SU-DHL-6 (cell line): Measurements from ENCODE around the gene ERBB2.

Experiments
- H2AFZ ChIP-seq: fragments of 200-600 bp; sonication (generic); 2 replicates; pipeline ENCODE4 v1.6.1; 2014; ENCODE audit warnings: low read depth, mild to moderate bottlenecking, moderate library complexity, mixed read lengths, antibody characterized with exemption, low read length; ENCODE audit not compliant: severe bottlenecking
- H3F3A ChIP-seq: fragments of 200-600 bp; shearing (Covaris generic); 2 replicates; pipeline ENCODE4 v1.6.0; 2016; ENCODE audit warnings: antibody characterized with exemption, mild to moderate bottlenecking; ENCODE audit not compliant: insufficient read depth
- H3K27ac ChIP-seq: fragments of 200-600 bp; sonication (generic); 2 replicates; pipeline ENCODE4 v1.5.1; 2016; ENCODE audit warnings: low read depth, mild to moderate bottlenecking, low read length, moderate library complexity, mixed read lengths
- H3K27me3 ChIP-seq: fragments of 200-600 bp; sonication (generic), shearing (Covaris generic); 2 replicates; pipeline ENCODE4 v1.6.0; 2014; ENCODE audit warnings: mild to moderate bottlenecking, low read length
- H3K36me3 ChIP-seq: fragments of 200-600 bp; sonication (generic); 2 replicates; pipeline ENCODE4 v1.6.1; 2014; ENCODE audit warnings: mild to moderate bottlenecking, low read length, mixed read lengths
- H3K4me2 ChIP-seq: fragments of 300-600, 200-600 bp; shearing (Covaris generic), sonication (generic); 2 replicates; pipeline ENCODE4 v1.6.0; 2014; ENCODE audit warnings: low read length, low read depth, mild to moderate bottlenecking; ENCODE audit not compliant: poor library complexity, severe bottlenecking
- H3K4me3 ChIP-seq: fragments of 200-600 bp; sonication (generic); 2 replicates; pipeline ENCODE4 v1.5.1; 2014; ENCODE audit warnings: antibody characterized with exemption, low read length, mild to moderate bottlenecking, mixed read lengths; ENCODE audit not compliant: insufficient read depth, poor library complexity, severe bottlenecking
- H3K79me2 ChIP-seq: fragments of 200-600 bp; sonication (generic); 2 replicates; pipeline ENCODE4 v1.6.1; 2014; ENCODE audit warnings: mild to moderate bottlenecking, low read length, moderate library complexity; ENCODE audit not compliant: insufficient read depth
- H3K9ac ChIP-seq: fragments of 200-600 bp; sonication (generic); 2 replicates; pipeline ENCODE4 v1.7.0; 2014; ENCODE audit warnings: mild to moderate bottlenecking, low read length
- H3K9me2 ChIP-seq: fragments of 200-600 bp; sonication (generic); replicated peaks from 2 replicates; pipeline ENCODE4 v1.6.1; 2014; ENCODE audit warnings: low read length; ENCODE audit not compliant: insufficient read depth
- H3K9me3 ChIP-seq: fragments of 200-600 bp; sonication (generic); 2 replicates; pipeline ENCODE4 v1.6.1; 2014; ENCODE audit warnings: low read length, mixed read lengths; ENCODE audit not compliant: insufficient read depth
- H4K20me1 ChIP-seq: fragments of 200-600 bp; sonication (generic); 2 replicates; pipeline ENCODE4 v1.6.1; 2014; ENCODE audit warnings: low read depth, mild to moderate bottlenecking, antibody characterized with exemption, low read length, moderate library complexity, mixed read lengths
- EZH2phosphoT487 ChIP-seq: fragments of 200-600 bp; sonication (generic), shearing (Covaris generic); conservative IDR thresholded peaks from 2 replicates; pipeline ENCODE4 v1.6.1; 2018; ENCODE audit warnings: mild to moderate bottlenecking, antibody characterized with exemption, low read length, moderate library complexity, mixed read lengths
- TF ChIP-seq, protein P1 (sequence below): fragments of 200-600 bp; sonication (generic); IDR thresholded peaks from one replicate; pipeline ENCODE4 v1.5.1; 2017; ENCODE audit warnings: antibody characterized with exemption, mild to moderate bottlenecking, low read length, moderate library complexity; ENCODE audit not compliant: insufficient read depth, poor library complexity, severe bottlenecking

Gene ERBB2

DNA sequence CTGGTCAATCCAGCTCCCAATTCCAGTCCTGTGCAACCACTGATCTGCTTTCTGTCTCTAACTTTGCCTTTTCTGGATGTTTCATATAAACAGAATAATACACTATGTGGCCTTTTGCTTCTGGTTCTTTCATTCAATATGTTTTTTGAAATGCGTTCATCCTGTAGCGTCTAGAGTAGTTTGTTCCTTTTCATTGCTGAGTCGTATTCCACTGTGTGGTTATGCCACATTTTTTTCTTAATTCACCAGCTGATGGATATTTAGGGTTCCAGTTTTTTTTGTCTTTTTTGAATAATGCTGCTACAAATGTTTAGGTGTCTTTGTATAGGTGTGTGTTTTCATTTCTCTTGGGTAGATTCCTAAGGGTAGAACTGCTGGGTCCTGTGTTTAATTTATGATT is 32.7 kb downstream of the ERBB2 start:
- no peak overlapping the region for H3K4me2 ChIP-seq
- no peaks in the 10 kb centered on the region for H3K9me3 ChIP-seq
- no peak overlapping the region for H3K27ac ChIP-seq
- no peak overlapping the region for H2AFZ ChIP-seq
- no peak overlapping the region for H3K9ac ChIP-seq
- H3K9me2 ChIP-seq = no peaks in the 10 kb centered on the region
- TF ChIP-seq, protein P1, sequence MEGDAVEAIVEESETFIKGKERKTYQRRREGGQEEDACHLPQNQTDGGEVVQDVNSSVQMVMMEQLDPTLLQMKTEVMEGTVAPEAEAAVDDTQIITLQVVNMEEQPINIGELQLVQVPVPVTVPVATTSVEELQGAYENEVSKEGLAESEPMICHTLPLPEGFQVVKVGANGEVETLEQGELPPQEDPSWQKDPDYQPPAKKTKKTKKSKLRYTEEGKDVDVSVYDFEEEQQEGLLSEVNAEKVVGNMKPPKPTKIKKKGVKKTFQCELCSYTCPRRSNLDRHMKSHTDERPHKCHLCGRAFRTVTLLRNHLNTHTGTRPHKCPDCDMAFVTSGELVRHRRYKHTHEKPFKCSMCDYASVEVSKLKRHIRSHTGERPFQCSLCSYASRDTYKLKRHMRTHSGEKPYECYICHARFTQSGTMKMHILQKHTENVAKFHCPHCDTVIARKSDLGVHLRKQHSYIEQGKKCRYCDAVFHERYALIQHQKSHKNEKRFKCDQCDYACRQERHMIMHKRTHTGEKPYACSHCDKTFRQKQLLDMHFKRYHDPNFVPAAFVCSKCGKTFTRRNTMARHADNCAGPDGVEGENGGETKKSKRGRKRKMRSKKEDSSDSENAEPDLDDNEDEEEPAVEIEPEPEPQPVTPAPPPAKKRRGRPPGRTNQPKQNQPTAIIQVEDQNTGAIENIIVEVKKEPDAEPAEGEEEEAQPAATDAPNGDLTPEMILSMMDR = no peak
- TF ChIP-seq EZH2phosphoT487 = no peak
- H3K27me3 ChIP-seq = no peaks in the 10 kb centered on the region
- H3K4me3 ChIP-seq = no peak overlapping the region
- no peaks in the 10 kb centered on the region for H4K20me1 ChIP-seq
- H3K36me3 ChIP-seq = no peaks in the 10 kb centered on the region
- peaks cover 11% of the 10 kb centered on the region; the same call in 1 of the 2 replicates for H3K79me2 ChIP-seq
- no peaks in the 10 kb centered on the region; the same call in 1 of the 2 replicates for H3F3A ChIP-seq

DNA sequence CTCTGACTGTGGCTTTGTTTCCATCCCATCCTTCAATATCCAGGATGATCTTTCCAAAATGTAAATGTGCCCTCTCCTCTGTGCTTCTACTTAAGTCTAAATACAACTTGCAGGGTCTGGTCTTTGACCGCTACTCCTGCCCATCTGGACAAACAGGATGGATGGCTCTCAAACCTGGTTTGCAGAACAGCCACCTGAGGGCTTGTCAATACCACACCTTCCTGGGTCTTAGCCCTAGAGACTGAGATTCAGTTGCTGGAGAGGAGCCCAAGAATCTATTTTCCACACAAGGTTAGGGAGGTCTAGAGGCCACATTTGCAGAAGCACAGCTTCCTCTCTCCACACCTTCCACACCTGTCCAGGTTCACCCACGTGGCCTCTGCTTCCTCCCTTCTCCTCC is 36.0 kb downstream of the ERBB2 start:
- Histone ChIP-seq H3K79me2 (no peaks in the 10 kb centered on the region), H3K9me3 (no peaks in the 10 kb centered on the region), H4K20me1 (no peaks in the 10 kb centered on the region), H3K27me3 (no peaks in the 10 kb centered on the region), H3K4me2 (no peak overlapping the region), H3K4me3 (no peak overlapping the region), H3F3A (no peaks in the 10 kb centered on the region; the same call in 1 of the 2 replicates), H2AFZ (no peak overlapping the region), H3K27ac (no peak overlapping the region), H3K9ac (no peak overlapping the region), H3K36me3 (no peaks in the 10 kb centered on the region), H3K9me2 (no peaks in the 10 kb centered on the region)
- no peak for TF ChIP-seq EZH2phosphoT487
- TF ChIP-seq, protein P1 = no peak

DNA sequence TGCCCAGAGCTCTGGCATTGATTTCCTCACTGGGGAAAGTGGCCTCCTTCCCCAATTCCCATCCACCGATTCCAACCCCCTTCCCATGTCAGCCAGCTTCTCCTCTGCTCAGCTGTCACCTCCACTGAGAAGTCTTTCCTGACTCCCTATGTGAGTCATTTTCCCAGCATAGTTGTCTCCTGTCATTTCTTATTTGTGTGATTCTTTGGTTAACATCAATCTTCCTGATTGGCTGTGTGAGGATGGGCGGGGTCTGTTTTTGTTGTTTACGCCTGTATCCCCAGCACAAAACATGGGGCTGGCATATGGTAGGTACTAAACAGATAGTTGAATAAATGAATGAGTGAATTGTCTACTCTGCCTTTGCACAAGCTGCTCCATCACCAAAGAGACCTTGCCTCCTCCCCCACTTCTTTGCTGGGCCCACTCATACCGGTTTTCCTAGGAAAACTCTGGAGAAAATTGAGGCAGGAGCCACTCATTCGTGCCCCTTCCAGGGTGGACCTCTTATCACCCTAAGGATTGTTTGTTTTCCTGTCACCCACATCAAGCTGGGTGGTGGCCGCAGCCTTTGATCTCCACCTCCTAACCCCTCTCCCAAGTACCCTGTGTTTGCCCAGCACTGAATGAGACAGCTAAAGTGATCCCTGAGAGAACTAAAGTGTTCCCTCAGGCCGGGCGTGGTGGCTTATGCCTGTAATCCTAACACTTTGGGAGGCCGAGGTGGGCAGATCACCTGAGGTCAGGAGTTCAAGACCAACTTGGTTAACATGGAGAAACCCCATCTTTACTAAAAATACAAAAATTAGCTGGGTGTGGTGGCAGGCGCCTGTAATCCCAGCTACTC is 36.7 kb downstream of the ERBB2 start:
- Histone ChIP-seq H3K79me2 (no peaks in the 10 kb centered on the region), H3F3A (no peaks in the 10 kb centered on the region; the same call in 1 of the 2 replicates), H3K9me3 (no peaks in the 10 kb centered on the region), H3K27me3 (no peaks in the 10 kb centered on the region), H3K9me2 (no peaks in the 10 kb centered on the region), H3K4me3 (no peak overlapping the region), H4K20me1 (no peaks in the 10 kb centered on the region), H3K4me2 (no peak overlapping the region), H3K9ac (no peak overlapping the region), H3K36me3 (no peaks in the 10 kb centered on the region), H3K27ac (no peak overlapping the region), H2AFZ (no peak overlapping the region)
- TF ChIP-seq EZH2phosphoT487 = no peak
- TF ChIP-seq, protein P1 = no peak
